ENCODE data around the gene CYP46A1.
"Not testable (repeated sequence)": the region's sequence is repeated elsewhere in the genome, so short reads cannot be mapped to it uniquely, and the experiment has no call there.

The CYP46A1 gene

GRCh38 chr14:99658218-99658845 lies 25.8 kb upstream of the CYP46A1 start:
- DNase-seq: no peak

- DNase-seq: no peak
Observed at GRCh38 chr14:99659333-99659741, 24.8 kb upstream of the CYP46A1 start.

- peak; percentile 25 for DNase-seq
Observed at GRCh38 chr14:99660006-99660566, 24.0 kb upstream of the CYP46A1 start.

GRCh38 chr14:99660794-99661193 lies 23.3 kb upstream of the CYP46A1 start:
- no peak for DNase-seq

GRCh38 chr14:99661206-99661605 lies 22.9 kb upstream of the CYP46A1 start:
- DNase-seq: not testable (repeated sequence)

- no peak for DNase-seq
Observed at GRCh38 chr14:99662846-99663245, 21.3 kb upstream of the CYP46A1 start.

- DNase-seq: no peak
Observed at GRCh38 chr14:99663386-99664057, 20.6 kb upstream of the CYP46A1 start.

GRCh38 chr14:99664058-99664936 lies 19.8 kb upstream of the CYP46A1 start:
- no peak for DNase-seq

- no peak for DNase-seq
Observed at GRCh38 chr14:99664937-99665273, 19.2 kb upstream of the CYP46A1 start.

- DNase-seq: no peak
Observed at GRCh38 chr14:99666533-99666932, 17.6 kb upstream of the CYP46A1 start.

- DNase-seq: no peak
Observed at GRCh38 chr14:99667045-99667444, 17.1 kb upstream of the CYP46A1 start.

GRCh38 chr14:99667821-99668220 lies 16.3 kb upstream of the CYP46A1 start:
- DNase-seq: no peak

GRCh38 chr14:99668307-99669295 lies 15.5 kb upstream of the CYP46A1 start:
- DNase-seq: no peak

- DNase-seq: no peak
Observed at GRCh38 chr14:99670361-99671234, 13.5 kb upstream of the CYP46A1 start.

GRCh38 chr14:99671235-99672224 lies 12.6 kb upstream of the CYP46A1 start:
- DNase-seq: no peak

GRCh38 chr14:99672506-99673304 lies 11.4 kb upstream of the CYP46A1 start:
- DNase-seq: no peak

GRCh38 chr14:99673305-99674063 lies 10.6 kb upstream of the CYP46A1 start:
- DNase-seq: no peak

- DNase-seq: no peak
Observed at GRCh38 chr14:99674064-99674650, 9.9 kb upstream of the CYP46A1 start.
